Loucy (cell line): ENCODE measurements around the gene GDF9.

ENCODE experiments used
- H2AFZ ChIP-seq: fragments of 200-600 bp; sonication (generic); 2 replicates; pipeline ENCODE4 v1.6.0; 2016; ENCODE audit warnings: antibody characterized with exemption, mild to moderate bottlenecking, low read length, moderate library complexity
- H3F3A ChIP-seq: fragments of 200-600 bp; 2 replicates; pipeline ENCODE4 v1.6.0; 2016; ENCODE audit warnings: antibody characterized with exemption, low read depth, mild to moderate bottlenecking
- H3K27me3 ChIP-seq: fragments of 200-600 bp; sonication (generic); 2 replicates; pipeline ENCODE4 v1.6.1; 2014; ENCODE audit warnings: low read length, mild to moderate bottlenecking; ENCODE audit not compliant: insufficient read depth, poor library complexity, severe bottlenecking
- H3K36me3 ChIP-seq: fragments of 200-600 bp; sonication (generic); 2 replicates; pipeline ENCODE4 v1.6.1; 2016; ENCODE audit warnings: low read length; ENCODE audit not compliant: insufficient read depth
- H3K4me1 ChIP-seq: fragments of 200-600 bp; sonication (generic); 2 replicates; pipeline ENCODE4 v1.5.1; 2014; ENCODE audit warnings: low read length, mild to moderate bottlenecking; ENCODE audit not compliant: insufficient read depth, poor library complexity, severe bottlenecking
- H3K4me2 ChIP-seq: fragments of 200-600 bp; sonication (generic); 2 replicates; pipeline ENCODE4 v1.6.0; 2014; ENCODE audit warnings: antibody characterized with exemption, low read length, low read depth, mild to moderate bottlenecking; ENCODE audit not compliant: poor library complexity, severe bottlenecking
- H3K4me3 ChIP-seq: fragments of 200-600 bp; sonication (generic); 2 replicates; pipeline ENCODE4 v1.5.1; 2014; ENCODE audit warnings: low read length, mild to moderate bottlenecking, mixed read lengths; ENCODE audit not compliant: poor library complexity, severe bottlenecking
- H3K79me2 ChIP-seq: fragments of 200-600 bp; sonication (generic); 2 replicates; pipeline ENCODE4 v1.6.1; 2014; ENCODE audit warnings: low read length; ENCODE audit not compliant: insufficient read depth
- H3K9ac ChIP-seq: fragments of 200-600 bp; sonication (generic); 2 replicates; pipeline ENCODE4 v1.6.0; 2014; ENCODE audit warnings: mild to moderate bottlenecking, low read depth, low read length, moderate library complexity; ENCODE audit not compliant: poor library complexity, severe bottlenecking
- H3K9me2 ChIP-seq: fragments of 200-600 bp; sonication (generic); replicated peaks from 2 replicates; pipeline ENCODE4 v1.6.1; 2016; ENCODE audit warnings: low read depth, low read length, mixed read lengths
- H3K9me3 ChIP-seq: fragments of 200-600 bp; sonication (generic); 2 replicates; pipeline ENCODE4 v1.6.1; 2014; ENCODE audit warnings: mild to moderate bottlenecking, antibody characterized with exemption, low read length, low read depth; ENCODE audit not compliant: insufficient read depth
- H4K20me1 ChIP-seq: fragments of 200-600 bp; sonication (generic); 2 replicates; pipeline ENCODE4 v1.6.0; 2014; ENCODE audit warnings: antibody characterized with exemption, low read length, mild to moderate bottlenecking; ENCODE audit not compliant: insufficient read depth, poor library complexity, severe bottlenecking
- CTCF ChIP-seq: fragments of 200-600 bp; sonication (generic); conservative IDR thresholded peaks from 2 replicates; pipeline ENCODE4 v1.5.1; 2014; ENCODE audit warnings: mild to moderate bottlenecking, antibody characterized with exemption, low read length
- EZH2phosphoT487 ChIP-seq: fragments of 200-600 bp; IDR thresholded peaks from 2 replicates; pipeline ENCODE4 v1.6.1; 2018; ENCODE audit warnings: antibody characterized with exemption, mild to moderate bottlenecking, moderate library complexity, borderline replicate concordance

Gene GDF9

GRCh38 chr5:132836852-132837251 is 29.4 kb downstream of the GDF9 start:
- no peaks in the 10 kb centered on the region for H3K27me3 ChIP-seq
- H3K9me2 ChIP-seq, result no peaks in the 10 kb centered on the region
- H3K36me3 ChIP-seq, result no peaks in the 10 kb centered on the region
- H3K4me1 ChIP-seq, result no peaks in the 10 kb centered on the region
- no peaks in the 10 kb centered on the region for H4K20me1 ChIP-seq
- no peak overlapping the region for H3K9ac ChIP-seq
- no peak for TF ChIP-seq CTCF
- no peak for TF ChIP-seq EZH2phosphoT487
- no peaks in the 10 kb centered on the region for H3K9me3 ChIP-seq
- H3K4me3 ChIP-seq, result no peak overlapping the region
- H3K4me2 ChIP-seq, result no peak overlapping the region
- no peaks in the 10 kb centered on the region for H3F3A ChIP-seq
- H2AFZ ChIP-seq, result no peak overlapping the region
- no peaks in the 10 kb centered on the region for H3K79me2 ChIP-seq

- Histone ChIP-seq H3K4me3 (no peak overlapping the region), H3K36me3 (no peaks in the 10 kb centered on the region), H3K9me3 (no peaks in the 10 kb centered on the region), H3K27me3 (no peaks in the 10 kb centered on the region), H3K9me2 (no peaks in the 10 kb centered on the region), H4K20me1 (no peaks in the 10 kb centered on the region), H3K79me2 (no peaks in the 10 kb centered on the region), H2AFZ (no peak overlapping the region), H3K4me1 (no peaks in the 10 kb centered on the region), H3K9ac (no peak overlapping the region), H3K4me2 (no peak overlapping the region), H3F3A (no peaks in the 10 kb centered on the region)
- no peak for TF ChIP-seq CTCF
- TF ChIP-seq EZH2phosphoT487, result no peak
These were observed 32.2 kb downstream of the GDF9 start for GRCh38 chr5:132834057-132834456.

- no peaks in the 10 kb centered on the region for H3K9me2 ChIP-seq
- H3K79me2 ChIP-seq, result no peaks in the 10 kb centered on the region
- no peaks in the 10 kb centered on the region for H4K20me1 ChIP-seq
- no peaks in the 10 kb centered on the region for H3F3A ChIP-seq
- no peak overlapping the region for H2AFZ ChIP-seq
- no peak overlapping the region for H3K4me2 ChIP-seq
- H3K9ac ChIP-seq, result no peak overlapping the region
- H3K4me3 ChIP-seq, result no peak overlapping the region
- no peaks in the 10 kb centered on the region for H3K36me3 ChIP-seq
- H3K27me3 ChIP-seq, result no peaks in the 10 kb centered on the region
- no peaks in the 10 kb centered on the region for H3K4me1 ChIP-seq
- H3K9me3 ChIP-seq, result no peaks in the 10 kb centered on the region
- TF ChIP-seq CTCF (no peak), EZH2phosphoT487 (no peak)
These were observed 33.7 kb downstream of the GDF9 start for GRCh38 chr5:132832612-132833011.
